NT2/D1 (cell line): Measurements from ENCODE around the gene USP47.

Source experiments
- DNase-seq: peaks from one replicate; pipeline ENCODE4 v3.0.0-alpha.2; 2011; ENCODE audit warnings: low read depth, low spot score
- H3K27me3 ChIP-seq: 2 replicates; pipeline ENCODE4 v1.6.0; 2011; ENCODE audit warnings: mild to moderate bottlenecking; ENCODE audit not compliant: insufficient read length, insufficient read depth
- H3K36me3 ChIP-seq: 2 replicates; pipeline ENCODE4 v1.6.1; 2011; ENCODE audit warnings: mild to moderate bottlenecking, low read length, mixed read lengths; ENCODE audit not compliant: insufficient read depth, insufficient read length
- H3K4me1 ChIP-seq: 2 replicates; pipeline ENCODE4 v1.5.1; 2011; ENCODE audit not compliant: insufficient read depth, insufficient read length
- H3K4me3 ChIP-seq: 2 replicates; pipeline ENCODE4 v1.5.1; 2011; ENCODE audit warnings: low read depth; ENCODE audit not compliant: insufficient read length
- H3K9ac ChIP-seq: 2 replicates; pipeline ENCODE4 v1.6.0; 2011; ENCODE audit warnings: low read depth; ENCODE audit not compliant: insufficient read length
- H3K9me3 ChIP-seq: 2 replicates; pipeline ENCODE4 v1.5.1; 2011; ENCODE audit warnings: mild to moderate bottlenecking, low read length; ENCODE audit not compliant: insufficient read depth
- SUZ12 ChIP-seq: IDR thresholded peaks from 2 replicates; pipeline ENCODE4 v1.6.1; 2011; ENCODE audit not compliant: insufficient read length, insufficient read depth; ENCODE audit errors: extremely low read depth
- YY1 ChIP-seq: IDR thresholded peaks from 2 replicates; pipeline ENCODE4 v1.6.1; 2011; ENCODE audit not compliant: insufficient read length, insufficient read depth
- ZNF274 ChIP-seq: IDR thresholded peaks from 2 replicates; pipeline ENCODE4 v1.6.1; 2011; ENCODE audit warnings: mild to moderate bottlenecking, low read depth, low read length

The USP47 gene

GRCh38 chr11:11845551-11845950, 3.8 kb downstream of the USP47 start:
- no peaks in the 10 kb centered on the region for H3K4me1 ChIP-seq
- TF ChIP-seq ZNF274: no peak
- TF ChIP-seq SUZ12: no peak
- no peak for TF ChIP-seq YY1
- H3K4me3 ChIP-seq: no peak overlapping the region
- no peaks in the 10 kb centered on the region for H3K9me3 ChIP-seq
- H3K9ac ChIP-seq: no peak overlapping the region
- no peaks in the 10 kb centered on the region for H3K27me3 ChIP-seq
- no peaks in the 10 kb centered on the region for H3K36me3 ChIP-seq
- no peak for DNase-seq

- H3K36me3 ChIP-seq: no peaks in the 10 kb centered on the region
- H3K9me3 ChIP-seq: no peaks in the 10 kb centered on the region
- no peaks in the 10 kb centered on the region for H3K27me3 ChIP-seq
- no peaks in the 10 kb centered on the region for H3K4me1 ChIP-seq
- DNase-seq: no peak
- H3K4me3 ChIP-seq: no peak overlapping the region
- TF ChIP-seq SUZ12 (no peak), ZNF274 (no peak), YY1 (no peak)
- H3K9ac ChIP-seq: no peak overlapping the region
Measured at GRCh38 chr11:11847082-11847481, 5.3 kb downstream of the USP47 start.

GRCh38 chr11:11848891-11849746, 7.3 kb downstream of the USP47 start:
- Histone ChIP-seq H3K27me3 (no peaks in the 10 kb centered on the region), H3K36me3 (no peaks in the 10 kb centered on the region), H3K4me1 (no peaks in the 10 kb centered on the region), H3K4me3 (no peak overlapping the region), H3K9me3 (no peaks in the 10 kb centered on the region), H3K9ac (no peak overlapping the region)
- DNase-seq: no peak
- TF ChIP-seq ZNF274 (no peak), SUZ12 (no peak), YY1 (no peak)

- no peaks in the 10 kb centered on the region for H3K27me3 ChIP-seq
- H3K4me3 ChIP-seq: no peak overlapping the region
- H3K9ac ChIP-seq: no peak overlapping the region
- TF ChIP-seq YY1: no peak
- no peak for TF ChIP-seq ZNF274
- no peak for TF ChIP-seq SUZ12
- H3K9me3 ChIP-seq: no peaks in the 10 kb centered on the region
- no peak for DNase-seq
- H3K4me1 ChIP-seq: no peaks in the 10 kb centered on the region
- H3K36me3 ChIP-seq: no peaks in the 10 kb centered on the region
Measured at GRCh38 chr11:11850668-11851067, 8.9 kb downstream of the USP47 start.

- DNase-seq: no peak
- Histone ChIP-seq H3K9me3 (no peaks in the 10 kb centered on the region), H3K9ac (no peak overlapping the region), H3K27me3 (no peaks in the 10 kb centered on the region), H3K4me3 (no peak overlapping the region), H3K4me1 (no peaks in the 10 kb centered on the region), H3K36me3 (no peaks in the 10 kb centered on the region)
- TF ChIP-seq SUZ12 (no peak), ZNF274 (no peak), YY1 (no peak)
Measured at GRCh38 chr11:11856638-11857037, 14.9 kb downstream of the USP47 start.

- no peak overlapping the region for H3K9ac ChIP-seq
- H3K36me3 ChIP-seq: no peaks in the 10 kb centered on the region
- H3K27me3 ChIP-seq: no peaks in the 10 kb centered on the region
- TF ChIP-seq ZNF274 (no peak), YY1 (no peak), SUZ12 (no peak)
- H3K4me1 ChIP-seq: no peaks in the 10 kb centered on the region
- H3K4me3 ChIP-seq: no peak overlapping the region
- no peaks in the 10 kb centered on the region for H3K9me3 ChIP-seq
- DNase-seq: no peak
Measured at GRCh38 chr11:11857769-11858168, 16.0 kb downstream of the USP47 start.

- TF ChIP-seq ZNF274 (no peak), YY1 (no peak), SUZ12 (no peak)
- Histone ChIP-seq H3K9ac (no peak overlapping the region), H3K27me3 (no peaks in the 10 kb centered on the region)
Measured at GRCh38 chr11:11858676-11859075, 16.9 kb downstream of the USP47 start.

More at GRCh38 chr11:11858676-11859075, 16.9 kb downstream of the USP47 start:
- Histone ChIP-seq H3K4me1 (no peaks in the 10 kb centered on the region), H3K9me3 (no peaks in the 10 kb centered on the region), H3K36me3 (no peaks in the 10 kb centered on the region), H3K4me3 (no peak overlapping the region)
- DNase-seq: no peak
